Measurements from ENCODE around the gene BTBD10.

Gene BTBD10

GRCh38 chr11:13494051-13494450 lies 31.0 kb upstream of the BTBD10 start:
- no peaks in the 10 kb centered on the region for H3K4me1 ChIP-seq (ENCODE audit: low read length)
- H3K27ac ChIP-seq (ENCODE audit: low read length), result no peak overlapping the region
- H3K9ac ChIP-seq (ENCODE audit: low read length), result no peak overlapping the region
- no peaks in the 10 kb centered on the region for H3K36me3 ChIP-seq (replicated peaks; ENCODE audit: low read depth, low read length)
- H3K27me3 ChIP-seq (ENCODE audit: low read depth, low read length), result 0 out of 2 replicates have a peak, but pooled peaks cover 7% of the 10 kb centered on the region
- H4K20me1 ChIP-seq (ENCODE audit: insufficient read depth, low read length), result no peaks in the 10 kb centered on the region
- H3K79me2 ChIP-seq (ENCODE audit: low read length), result no peaks in the 10 kb centered on the region
- no peaks in the 10 kb centered on the region for H3K9me3 ChIP-seq (ENCODE audit: insufficient read depth, low read length)
- TF ChIP-seq CTCF (IDR thresholded peaks at IDR 0.05; ENCODE audit: low read depth, low read length), result no peak
- TF ChIP-seq EZH2phosphoT487 (IDR thresholded peaks at IDR 0.05; ENCODE audit: low read depth), result no peak
- H3K4me3 ChIP-seq (ENCODE audit: low read length), result no peak overlapping the region
- H2AFZ ChIP-seq (ENCODE audit: low read depth, low read length), result no peak overlapping the region
- no peak overlapping the region for H3K4me2 ChIP-seq (ENCODE audit: low read length)

DNA sequence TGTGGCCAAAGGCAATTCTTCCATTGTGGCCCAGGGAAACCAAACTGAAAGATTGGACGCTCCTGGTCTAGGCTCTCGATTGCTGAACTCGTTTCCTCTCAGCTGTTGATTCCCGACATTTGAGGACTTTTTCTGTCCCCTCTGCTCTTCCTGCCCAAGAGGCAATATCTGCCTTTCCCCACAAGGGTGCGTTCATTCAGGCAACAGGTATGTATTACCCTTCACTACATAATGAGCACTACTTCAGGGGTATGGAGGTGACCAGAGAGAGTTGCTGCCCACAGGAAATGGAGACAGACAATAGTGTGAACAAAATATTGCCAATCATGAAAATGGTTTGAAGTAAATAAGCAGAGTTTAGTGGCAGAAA lies 24.6 kb upstream of the BTBD10 start:
- Histone ChIP-seq H4K20me1 (ENCODE audit: insufficient read depth, low read length) (no peaks in the 10 kb centered on the region), H3K9ac (ENCODE audit: low read length) (peak overlapping the region; percentile 48), H3K4me3 (ENCODE audit: low read length) (peak overlapping the region; percentile 75), H3K36me3 (replicated peaks; ENCODE audit: low read depth, low read length) (no peaks in the 10 kb centered on the region), H3K27me3 (ENCODE audit: low read depth, low read length) (no peaks in the 10 kb centered on the region), H3K9me3 (ENCODE audit: insufficient read depth, low read length) (no peaks in the 10 kb centered on the region), H3K27ac (ENCODE audit: low read length) (no peak overlapping the region), H3K4me1 (ENCODE audit: low read length) (no peaks in the 10 kb centered on the region), H3K79me2 (ENCODE audit: low read length) (no peaks in the 10 kb centered on the region), H2AFZ (ENCODE audit: low read depth, low read length) (peak overlapping the region; percentile 91), H3K4me2 (ENCODE audit: low read length) (peak overlapping the region; percentile 70)
- TF ChIP-seq CTCF (IDR thresholded peaks at IDR 0.05; ENCODE audit: low read depth, low read length) (peak; percentile 52), EZH2phosphoT487 (IDR thresholded peaks at IDR 0.05; ENCODE audit: low read depth) (no peak)

DNA sequence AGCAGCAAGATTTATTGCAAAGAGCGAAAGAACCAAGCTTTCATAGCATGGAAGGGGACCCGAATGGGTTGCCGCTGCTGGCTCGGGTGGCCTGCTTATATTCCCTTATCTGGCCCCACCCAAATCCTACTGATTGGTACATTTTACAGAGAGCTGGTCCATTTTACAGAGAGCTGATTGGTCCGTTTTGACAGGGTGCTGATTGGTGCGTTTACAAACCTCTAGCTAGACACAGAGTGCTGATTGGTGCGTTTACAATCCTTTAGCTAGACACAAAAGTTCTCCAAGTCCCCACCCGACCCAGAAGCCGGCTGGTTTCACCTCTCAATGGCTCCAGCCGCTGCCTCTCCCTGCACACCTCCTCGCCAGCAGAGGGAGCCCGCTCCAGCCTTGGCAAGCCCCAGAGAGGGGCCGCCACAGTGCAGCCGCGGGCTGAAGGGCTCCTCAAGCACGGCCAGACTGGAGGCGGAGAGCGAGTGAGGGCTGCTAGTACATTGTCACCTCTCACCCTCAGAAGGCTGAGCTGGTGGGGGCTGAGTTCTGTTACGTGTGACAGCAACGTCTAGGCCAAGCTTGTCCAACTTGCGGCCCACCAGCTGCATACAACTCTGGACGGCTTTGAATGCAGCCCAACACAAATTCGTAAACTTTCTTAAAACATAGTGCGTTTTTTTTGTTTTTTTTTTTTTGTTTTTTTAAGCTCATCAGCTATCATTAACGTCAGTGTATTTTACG lies 24.1 kb upstream of the BTBD10 start:
- peak overlapping the region; percentile 75 for H3K4me3 ChIP-seq (ENCODE audit: low read length)

DNA sequence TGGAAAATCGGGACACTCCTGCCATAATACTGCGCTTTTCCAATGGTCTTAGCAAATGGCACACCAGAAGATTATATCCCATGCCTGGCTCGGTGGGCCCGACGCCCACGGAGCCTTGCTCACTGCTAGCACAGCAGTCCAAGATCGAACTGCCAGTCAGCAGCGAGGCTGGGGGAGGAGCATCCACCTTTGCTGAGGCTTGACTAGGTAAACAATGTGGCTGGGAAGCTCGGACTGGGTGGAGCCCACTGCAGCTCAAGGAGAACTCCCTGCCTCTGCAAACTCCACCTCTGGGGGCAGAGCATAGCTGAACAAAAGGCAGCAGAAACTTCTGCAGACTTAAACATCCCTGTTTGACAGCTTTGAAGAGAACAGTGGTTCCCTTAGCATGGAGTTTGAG lies 17.2 kb upstream of the BTBD10 start:
- no peak overlapping the region for H3K4me2 ChIP-seq (ENCODE audit: low read length)

More for the DNA sequence above, 24.1 kb upstream of the BTBD10 start:
- Histone ChIP-seq H3K9me3 (ENCODE audit: insufficient read depth, low read length) (no peaks in the 10 kb centered on the region), H3K9ac (ENCODE audit: low read length) (peak overlapping the region; percentile 48), H3K4me1 (ENCODE audit: low read length) (no peaks in the 10 kb centered on the region), H3K27ac (ENCODE audit: low read length) (no peak overlapping the region), H2AFZ (ENCODE audit: low read depth, low read length) (peak overlapping the region; percentile 91), H3K79me2 (ENCODE audit: low read length) (no peaks in the 10 kb centered on the region), H3K4me2 (ENCODE audit: low read length) (peak overlapping the region; percentile 70), H3K27me3 (ENCODE audit: low read depth, low read length) (no peaks in the 10 kb centered on the region), H3K36me3 (replicated peaks; ENCODE audit: low read depth, low read length) (no peaks in the 10 kb centered on the region), H4K20me1 (ENCODE audit: insufficient read depth, low read length) (no peaks in the 10 kb centered on the region)
- TF ChIP-seq EZH2phosphoT487 (IDR thresholded peaks at IDR 0.05; ENCODE audit: low read depth) (no peak), CTCF (IDR thresholded peaks at IDR 0.05; ENCODE audit: low read depth, low read length) (peak; percentile 56)

More for the DNA sequence above, 17.2 kb upstream of the BTBD10 start:
- Histone ChIP-seq H3K4me3 (ENCODE audit: low read length) (no peak overlapping the region), H3K79me2 (ENCODE audit: low read length) (no peaks in the 10 kb centered on the region), H3K4me1 (ENCODE audit: low read length) (no peaks in the 10 kb centered on the region), H3K9me3 (ENCODE audit: insufficient read depth, low read length) (no peaks in the 10 kb centered on the region), H3K27ac (ENCODE audit: low read length) (no peak overlapping the region), H4K20me1 (ENCODE audit: insufficient read depth, low read length) (no peaks in the 10 kb centered on the region), H3K27me3 (ENCODE audit: low read depth, low read length) (no peaks in the 10 kb centered on the region; the same call in 1 of the 2 replicates), H3K9ac (ENCODE audit: low read length) (no peak overlapping the region), H2AFZ (ENCODE audit: low read depth, low read length) (no peak overlapping the region), H3K36me3 (replicated peaks; ENCODE audit: low read depth, low read length) (no peaks in the 10 kb centered on the region)
- TF ChIP-seq CTCF (IDR thresholded peaks at IDR 0.05; ENCODE audit: low read depth, low read length) (no peak), EZH2phosphoT487 (IDR thresholded peaks at IDR 0.05; ENCODE audit: low read depth) (no peak)

All from OCI-LY3 (cell line).